ENCODE data around the gene TMC2. TPM values are rescaled to one million over a fixed set of nuclear protein-coding genes. Genes with fewer than 3 reads are reported as not detected.

The TMC2 gene
- total RNA-seq, 2 donors from 2014 or later, result 0.25 TPM; not detected in 1

DNA sequence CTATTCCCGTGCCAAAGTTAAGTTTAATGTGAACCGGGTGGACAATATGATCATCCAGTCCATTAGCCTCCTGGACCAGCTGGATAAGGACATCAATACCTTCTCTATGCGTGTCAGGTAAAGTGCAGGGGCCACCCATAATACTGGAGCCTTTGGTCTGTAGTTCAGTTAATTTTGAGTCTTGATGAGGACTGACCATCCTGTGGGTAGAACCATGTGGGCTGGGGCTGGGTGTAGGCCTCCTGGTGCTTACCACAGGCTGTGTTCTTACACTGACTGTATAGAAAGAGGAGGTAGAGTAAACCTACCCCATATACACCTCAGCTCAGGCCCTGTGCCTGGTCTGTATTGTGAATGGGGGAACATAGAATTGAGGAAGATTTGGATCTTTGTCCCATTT is 118.5 kb downstream of the TMC2 start:
- intact Hi-C loops (cut with DNase I), result no loop called here

DNA sequence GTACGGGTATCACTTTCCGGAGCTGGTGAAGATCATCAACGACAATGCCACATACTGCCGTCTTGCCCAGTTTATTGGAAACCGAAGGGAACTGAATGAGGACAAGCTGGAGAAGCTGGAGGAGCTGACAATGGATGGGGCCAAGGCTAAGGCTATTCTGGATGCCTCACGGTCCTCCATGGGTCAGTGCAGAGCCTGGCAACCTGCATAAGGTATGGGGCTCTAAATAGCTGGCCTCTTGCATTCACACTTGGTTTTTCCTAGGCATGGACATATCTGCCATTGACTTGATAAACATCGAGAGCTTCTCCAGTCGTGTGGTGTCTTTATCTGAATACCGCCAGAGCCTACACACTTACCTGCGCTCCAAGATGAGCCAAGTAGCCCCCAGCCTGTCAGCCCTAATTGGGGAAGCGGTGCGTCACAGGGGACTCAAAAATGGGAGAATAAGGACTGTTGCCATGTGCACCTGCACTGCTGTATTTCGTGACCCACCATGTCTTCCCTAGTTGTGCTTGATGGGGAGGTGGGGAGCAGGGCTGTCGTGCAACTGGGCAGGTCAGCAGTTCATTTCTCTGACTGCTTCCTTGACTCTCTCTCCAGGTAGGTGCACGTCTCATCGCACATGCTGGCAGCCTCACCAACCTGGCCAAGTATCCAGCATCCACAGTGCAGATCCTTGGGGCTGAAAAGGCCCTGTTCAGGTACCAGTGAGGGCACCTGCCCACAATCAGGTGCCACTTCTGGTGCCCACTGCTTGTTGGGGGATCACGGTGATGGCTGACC is 119.2 kb downstream of the TMC2 start:
- intact Hi-C loops (cut with DNase I), result no loop called here
- H3K4me1 ChIP-seq, result peaks cover 12% of the 10 kb centered on the region

More for the DNA sequence above, 118.5 kb downstream of the TMC2 start:
- TF ChIP-seq, protein P1, sequence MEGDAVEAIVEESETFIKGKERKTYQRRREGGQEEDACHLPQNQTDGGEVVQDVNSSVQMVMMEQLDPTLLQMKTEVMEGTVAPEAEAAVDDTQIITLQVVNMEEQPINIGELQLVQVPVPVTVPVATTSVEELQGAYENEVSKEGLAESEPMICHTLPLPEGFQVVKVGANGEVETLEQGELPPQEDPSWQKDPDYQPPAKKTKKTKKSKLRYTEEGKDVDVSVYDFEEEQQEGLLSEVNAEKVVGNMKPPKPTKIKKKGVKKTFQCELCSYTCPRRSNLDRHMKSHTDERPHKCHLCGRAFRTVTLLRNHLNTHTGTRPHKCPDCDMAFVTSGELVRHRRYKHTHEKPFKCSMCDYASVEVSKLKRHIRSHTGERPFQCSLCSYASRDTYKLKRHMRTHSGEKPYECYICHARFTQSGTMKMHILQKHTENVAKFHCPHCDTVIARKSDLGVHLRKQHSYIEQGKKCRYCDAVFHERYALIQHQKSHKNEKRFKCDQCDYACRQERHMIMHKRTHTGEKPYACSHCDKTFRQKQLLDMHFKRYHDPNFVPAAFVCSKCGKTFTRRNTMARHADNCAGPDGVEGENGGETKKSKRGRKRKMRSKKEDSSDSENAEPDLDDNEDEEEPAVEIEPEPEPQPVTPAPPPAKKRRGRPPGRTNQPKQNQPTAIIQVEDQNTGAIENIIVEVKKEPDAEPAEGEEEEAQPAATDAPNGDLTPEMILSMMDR (IDR thresholded peaks at IDR 0.05), result no peak
- H3K9me3 ChIP-seq, result no peaks in the 10 kb centered on the region
- H3K4me1 ChIP-seq, result peaks cover 12% of the 10 kb centered on the region
- H3K36me3 ChIP-seq, result peaks cover 29% of the 10 kb centered on the region
- H3K4me3 ChIP-seq, result no peak overlapping the region
- H3K9ac ChIP-seq (ENCODE audit: low read depth in 2 of 2, low read length in 2 of 2), result no peak overlapping the region
- H3K27ac ChIP-seq, result no peak overlapping the region
- H3K27me3 ChIP-seq, result no peaks in the 10 kb centered on the region
- DNase-seq, result no peak

DNA sequence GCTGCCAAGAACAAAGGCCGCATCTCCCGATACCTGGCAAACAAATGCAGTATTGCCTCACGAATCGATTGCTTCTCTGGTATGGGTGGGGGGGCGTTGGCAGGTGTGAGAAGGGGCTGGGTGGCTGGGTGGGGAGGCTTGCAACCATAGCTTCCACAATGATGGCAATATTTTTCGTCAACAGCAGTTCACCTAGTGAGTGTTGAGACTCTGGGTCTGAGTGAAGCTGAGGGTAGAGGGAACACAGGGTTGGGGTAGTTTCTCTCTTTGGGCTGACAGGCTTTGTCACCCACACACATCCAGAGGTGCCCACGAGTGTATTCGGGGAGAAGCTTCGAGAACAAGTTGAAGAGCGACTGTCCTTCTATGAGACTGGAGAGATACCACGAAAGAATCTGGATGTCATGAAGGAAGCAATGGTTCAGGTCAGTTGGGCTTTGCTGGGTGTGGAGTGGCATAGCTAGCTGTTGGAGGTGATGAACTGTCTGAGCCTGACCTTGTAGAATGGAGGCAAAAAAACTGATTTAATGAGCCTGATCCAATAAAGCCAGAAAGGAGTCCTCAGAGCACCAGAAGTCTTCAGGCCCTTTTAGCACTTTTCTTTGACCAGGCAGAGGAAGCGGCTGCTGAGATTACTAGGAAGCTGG is 120.2 kb downstream of the TMC2 start:
- H3K27me3 ChIP-seq, result no peaks in the 10 kb centered on the region
- H3K27ac ChIP-seq, result no peak overlapping the region
- intact Hi-C loops (cut with DNase I), result no loop called here
- no peak overlapping the region for H3K9ac ChIP-seq (ENCODE audit: low read depth in 2 of 2, low read length in 2 of 2)
- H3K4me1 ChIP-seq, result peaks cover 12% of the 10 kb centered on the region
- TF ChIP-seq, protein P1 (IDR thresholded peaks at IDR 0.05), result no peak
- H3K9me3 ChIP-seq, result no peaks in the 10 kb centered on the region
- no peak overlapping the region for H3K4me3 ChIP-seq
- DNase-seq, result no peak
- peaks cover 29% of the 10 kb centered on the region for H3K36me3 ChIP-seq

More for the DNA sequence above, 119.2 kb downstream of the TMC2 start:
- no peaks in the 10 kb centered on the region for H3K27me3 ChIP-seq
- DNase-seq, result no peak
- H3K9me3 ChIP-seq, result no peaks in the 10 kb centered on the region
- no peak overlapping the region for H3K27ac ChIP-seq
- TF ChIP-seq, protein P1 (IDR thresholded peaks at IDR 0.05), result no peak
- peaks cover 29% of the 10 kb centered on the region for H3K36me3 ChIP-seq
- H3K9ac ChIP-seq (ENCODE audit: low read depth in 2 of 2, low read length in 2 of 2), result no peak overlapping the region
- H3K4me3 ChIP-seq, result no peak overlapping the region

DNA sequence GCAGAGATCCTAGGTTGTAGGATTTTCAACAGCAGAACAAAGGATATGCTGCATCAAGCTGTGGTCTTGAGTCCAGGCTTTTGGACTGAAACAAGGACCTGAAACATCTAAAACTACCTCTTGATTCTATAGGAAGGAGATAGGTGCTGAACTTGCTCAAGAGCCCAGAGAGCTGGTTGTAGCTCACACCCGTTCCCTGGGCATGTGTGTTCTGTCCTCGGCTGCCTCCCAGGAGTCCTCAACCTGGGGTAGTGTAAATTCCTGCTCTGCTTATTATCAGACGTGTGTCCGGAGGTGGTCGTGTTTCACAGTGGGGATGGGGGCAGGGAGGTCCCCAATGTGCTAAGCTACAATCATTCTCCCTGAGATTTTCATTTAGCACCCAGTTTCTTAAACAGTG is 120.9 kb downstream of the TMC2 start:
- no peak for DNase-seq
- Histone ChIP-seq H3K9me3 (no peaks in the 10 kb centered on the region), H3K4me1 (peaks cover 12% of the 10 kb centered on the region), H3K27me3 (no peaks in the 10 kb centered on the region), H3K4me3 (no peak overlapping the region), H3K27ac (no peak overlapping the region), H3K9ac (ENCODE audit: low read depth in 2 of 2, low read length in 2 of 2) (no peak overlapping the region), H3K36me3 (peaks cover 29% of the 10 kb centered on the region)
- intact Hi-C loops (cut with DNase I), result no loop called here
- TF ChIP-seq, protein P1 (IDR thresholded peaks at IDR 0.05), result no peak

DNA sequence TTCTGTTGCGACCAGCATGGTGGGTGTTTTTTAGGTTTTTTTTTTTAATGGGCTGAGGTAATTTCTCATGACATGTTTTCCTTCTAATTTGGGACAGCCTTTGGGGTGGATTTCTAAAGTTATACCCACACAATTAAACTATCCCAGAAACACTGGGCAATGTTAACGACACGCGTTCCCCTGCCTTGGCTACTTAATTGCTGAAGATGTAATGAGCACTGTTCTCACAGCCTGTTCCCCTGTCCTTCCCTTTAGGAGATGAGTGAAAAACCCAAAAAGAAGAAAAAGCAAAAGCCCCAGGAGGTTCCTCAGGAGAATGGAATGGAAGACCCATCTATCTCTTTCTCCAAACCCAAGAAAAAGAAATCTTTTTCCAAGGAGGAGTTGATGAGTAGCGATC is 121.3 kb downstream of the TMC2 start:
- Histone ChIP-seq H3K4me1 (peaks cover 12% of the 10 kb centered on the region), H3K36me3 (peaks cover 29% of the 10 kb centered on the region), H3K9me3 (no peaks in the 10 kb centered on the region), H3K9ac (ENCODE audit: low read depth in 2 of 2, low read length in 2 of 2) (no peak overlapping the region), H3K4me3 (no peak overlapping the region), H3K27ac (no peak overlapping the region), H3K27me3 (no peaks in the 10 kb centered on the region)
- intact Hi-C loops (cut with DNase I), result no loop called here
- no peak for DNase-seq
- TF ChIP-seq, protein P1 (IDR thresholded peaks at IDR 0.05), result no peak
